PC-9 (cell line): ENCODE data around the gene POGZ. TPM values are rescaled to one million over a fixed set of nuclear protein-coding genes. Genes with fewer than 3 reads are reported as not detected.

Experiments used
- BruUV-seq: library from RNA; stranded (reverse); fragments of 400-500 nt; replicated peaks from 2 replicates; lab custom pipeline; 2021; lab: Mats Ljungman, UMichigan
- CTCF ChIA-PET: fragments of 300-600 bp; sonication (Branson Sonifier 250); formaldehyde crosslinking; loops from one replicate; lab custom pipeline; 2022; ENCODE audit warnings: antibody characterized with exemption; lab: Charles Lee
- POLR2A ChIA-PET: fragments of 300-600 bp; sonication (Branson Sonifier 250); formaldehyde crosslinking; loops from one replicate; lab custom pipeline; 2022; ENCODE audit warnings: antibody characterized with exemption; ENCODE audit not compliant: unreplicated experiment; lab: Charles Lee
- DNase-seq, 2 experiments: peaks; one replicate each; pipeline versions ENCODE4 v3.0.0 to v3.0.0-alpha.2; 2015 to 2022; ENCODE audit warnings: mixed read lengths in 1 of 2
- H2AFZ ChIP-seq: fragments of 200-600 bp; sonication (generic); 2 replicates; pipeline ENCODE4 v1.8.1; 2017; ENCODE audit warnings: antibody characterized with exemption
- H3F3A ChIP-seq: fragments of 200-600 bp; sonication (generic); 2 replicates; pipeline ENCODE4 v1.8.1; 2017; ENCODE audit warnings: antibody characterized with exemption, mild to moderate bottlenecking, low read depth; ENCODE audit not compliant: insufficient read depth
- H3K27ac ChIP-seq: fragments of 200-600 bp; sonication (generic); 2 replicates; pipeline ENCODE4 v1.6.1; 2016; ENCODE audit warnings: mixed run types
- H3K27me3 ChIP-seq: fragments of 200-600 bp; sonication (generic); 2 replicates; pipeline ENCODE4 v1.6.1; 2016; ENCODE audit warnings: low read depth, mixed run types; ENCODE audit not compliant: insufficient read depth
- H3K36me3 ChIP-seq: fragments of 200-600 bp; sonication (generic); 2 replicates; pipeline ENCODE4 v1.6.1; 2016; ENCODE audit warnings: low read depth, mixed run types
- H3K4me1 ChIP-seq: fragments of 200-600 bp; sonication (generic); replicated peaks from 2 replicates; pipeline ENCODE4 v1.6.1; 2016; ENCODE audit warnings: mixed run types; ENCODE audit not compliant: insufficient read depth
- H3K4me2 ChIP-seq: fragments of 200-600 bp; sonication (generic); 2 replicates; pipeline ENCODE4 v1.6.1; 2017; ENCODE audit warnings: mixed run types
- H3K4me3 ChIP-seq: fragments of 200-600 bp; sonication (generic); 2 replicates; pipeline ENCODE4 v1.6.1; 2016; ENCODE audit warnings: mixed run types
- H3K79me2 ChIP-seq: fragments of 200-600 bp; sonication (generic); 2 replicates; pipeline ENCODE4 v1.6.1; 2017; ENCODE audit warnings: low read depth, mixed run types
- H3K9me2 ChIP-seq: fragments of 200-600 bp; sonication (generic); 2 replicates; pipeline ENCODE4 v1.8.1; 2017; ENCODE audit warnings: mild to moderate bottlenecking; ENCODE audit not compliant: insufficient read depth
- H3K9me3 ChIP-seq: fragments of 200-600 bp; sonication (generic); 2 replicates; pipeline ENCODE4 v1.8.1; 2016; ENCODE audit warnings: low read depth; ENCODE audit not compliant: insufficient read depth
- H4K20me1 ChIP-seq: fragments of 200-600 bp; sonication (generic); 2 replicates; pipeline ENCODE4 v1.8.1; 2017; ENCODE audit not compliant: insufficient read depth
- EZH2 ChIP-seq: fragments of 200-600 bp; sonication (generic); IDR thresholded peaks from 2 replicates; pipeline ENCODE4 v1.8.0; 2017; ENCODE audit warnings: antibody characterized with exemption, low read depth
- intact Hi-C: fragments of 100-400 bp; cut with micrococcal nuclease; formaldehyde crosslinking; loops from one replicate; pipeline ENCODE4 v1.10.0; 2022; ENCODE audit not compliant: unreplicated experiment
- total RNA-seq: library from RNA; stranded (reverse); gene quantifications from 2 replicates; pipeline ENCODE4 v1.2.3, GENCODE V29; 2021
- TF ChIP-seq, protein P1 (sequence below): fragments of 200-600 bp; sonication (generic); conservative IDR thresholded peaks from 2 replicates; pipeline ENCODE4 v1.6.1; 2017; ENCODE audit warnings: mixed run types, antibody characterized with exemption, mild to moderate bottlenecking, moderate library complexity

Gene POGZ
- total RNA-seq, 1 experiment from 2014 or later: 71.0 TPM

- TF ChIP-seq, protein P1, sequence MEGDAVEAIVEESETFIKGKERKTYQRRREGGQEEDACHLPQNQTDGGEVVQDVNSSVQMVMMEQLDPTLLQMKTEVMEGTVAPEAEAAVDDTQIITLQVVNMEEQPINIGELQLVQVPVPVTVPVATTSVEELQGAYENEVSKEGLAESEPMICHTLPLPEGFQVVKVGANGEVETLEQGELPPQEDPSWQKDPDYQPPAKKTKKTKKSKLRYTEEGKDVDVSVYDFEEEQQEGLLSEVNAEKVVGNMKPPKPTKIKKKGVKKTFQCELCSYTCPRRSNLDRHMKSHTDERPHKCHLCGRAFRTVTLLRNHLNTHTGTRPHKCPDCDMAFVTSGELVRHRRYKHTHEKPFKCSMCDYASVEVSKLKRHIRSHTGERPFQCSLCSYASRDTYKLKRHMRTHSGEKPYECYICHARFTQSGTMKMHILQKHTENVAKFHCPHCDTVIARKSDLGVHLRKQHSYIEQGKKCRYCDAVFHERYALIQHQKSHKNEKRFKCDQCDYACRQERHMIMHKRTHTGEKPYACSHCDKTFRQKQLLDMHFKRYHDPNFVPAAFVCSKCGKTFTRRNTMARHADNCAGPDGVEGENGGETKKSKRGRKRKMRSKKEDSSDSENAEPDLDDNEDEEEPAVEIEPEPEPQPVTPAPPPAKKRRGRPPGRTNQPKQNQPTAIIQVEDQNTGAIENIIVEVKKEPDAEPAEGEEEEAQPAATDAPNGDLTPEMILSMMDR: no peak
- TF ChIP-seq EZH2: no peak
- intact Hi-C loops: no loop called here
- H3K79me2 ChIP-seq: no peaks in the 10 kb centered on the region
- BruUV-seq: no TSS peak
- no peak for DNase-seq
- H4K20me1 ChIP-seq: no peaks in the 10 kb centered on the region
- peaks cover 8% of the 10 kb centered on the region for H3K9me3 ChIP-seq
- H2AFZ ChIP-seq: no peak overlapping the region
- H3F3A ChIP-seq: no peaks in the 10 kb centered on the region
- no peaks in the 10 kb centered on the region for H3K27me3 ChIP-seq
- H3K27ac ChIP-seq: no peak overlapping the region
- no peak overlapping the region for H3K4me2 ChIP-seq
- CTCF ChIA-PET: no interaction called here
- H3K9me2 ChIP-seq: no peaks in the 10 kb centered on the region
- H3K36me3 ChIP-seq: no peaks in the 10 kb centered on the region
- H3K4me1 ChIP-seq: no peaks in the 10 kb centered on the region
- POLR2A ChIA-PET: no interaction called here
- H3K4me3 ChIP-seq: no peak overlapping the region
Observed at GRCh38 chr1:151362308-151363155, 96.8 kb downstream of the POGZ start.

DNA sequence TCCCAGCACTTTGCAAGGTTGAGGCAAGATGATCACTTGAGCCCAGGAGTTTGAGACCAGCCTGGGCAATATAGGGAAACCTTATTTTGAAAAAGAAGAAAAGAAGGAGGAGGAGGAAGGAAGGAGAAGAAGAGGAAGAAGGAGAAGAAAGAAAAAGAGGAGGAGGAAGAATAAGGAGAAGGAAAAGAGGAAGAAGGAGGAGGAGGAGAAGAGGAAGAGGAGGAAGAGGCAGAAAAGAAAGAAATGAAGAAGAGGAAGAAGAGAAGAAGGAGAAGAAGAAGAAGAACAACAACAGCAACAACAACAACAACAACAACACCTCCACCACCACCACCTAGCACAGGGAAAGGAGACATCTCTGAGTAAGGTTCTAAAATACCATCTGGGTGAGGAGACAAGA lies 97.4 kb downstream of the POGZ start:
- CTCF ChIA-PET: no interaction called here
- DNase-seq: no peak
- no peaks in the 10 kb centered on the region for H3K27me3 ChIP-seq
- H3K9me2 ChIP-seq: no peaks in the 10 kb centered on the region
- H3K36me3 ChIP-seq: no peaks in the 10 kb centered on the region
- no peak overlapping the region for H2AFZ ChIP-seq
- H3K4me3 ChIP-seq: no peak overlapping the region
- intact Hi-C loops: no loop called here
- no peaks in the 10 kb centered on the region for H3K79me2 ChIP-seq
- no peak overlapping the region for H3K4me2 ChIP-seq
- no peak overlapping the region for H3K27ac ChIP-seq
- H3F3A ChIP-seq: no peaks in the 10 kb centered on the region
- no peaks in the 10 kb centered on the region for H4K20me1 ChIP-seq
- peaks cover 8% of the 10 kb centered on the region for H3K9me3 ChIP-seq
- TF ChIP-seq, protein P1: no peak
- TF ChIP-seq EZH2: no peak
- H3K4me1 ChIP-seq: no peaks in the 10 kb centered on the region
- no TSS peak for BruUV-seq
- POLR2A ChIA-PET: no interaction called here

DNA sequence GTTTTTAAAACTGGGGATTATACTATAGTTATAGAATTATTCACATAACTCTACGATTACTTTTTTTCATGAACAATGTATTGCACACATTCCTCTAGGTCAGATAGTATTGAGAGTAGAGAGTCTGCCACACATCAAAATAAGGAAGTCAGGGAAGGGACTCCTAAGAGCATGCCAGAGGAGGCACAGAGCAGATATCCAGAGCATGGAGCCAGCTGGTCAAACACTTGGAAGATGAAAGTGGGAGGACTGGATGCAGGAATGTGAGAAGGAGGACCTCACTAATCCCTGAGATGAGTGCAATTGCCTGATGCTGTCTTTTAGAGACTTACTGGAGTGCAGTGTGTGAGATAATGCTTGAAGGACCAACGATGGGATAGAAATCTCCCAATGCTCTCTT lies 102.6 kb downstream of the POGZ start:
- Histone ChIP-seq H3F3A (no peaks in the 10 kb centered on the region), H4K20me1 (no peaks in the 10 kb centered on the region), H3K9me2 (no peaks in the 10 kb centered on the region), H3K4me3 (no peak overlapping the region), H3K79me2 (no peaks in the 10 kb centered on the region), H3K4me2 (no peak overlapping the region), H3K27ac (no peak overlapping the region), H3K27me3 (no peaks in the 10 kb centered on the region), H3K36me3 (no peaks in the 10 kb centered on the region), H3K9me3 (no peaks in the 10 kb centered on the region), H3K4me1 (no peaks in the 10 kb centered on the region), H2AFZ (no peak overlapping the region)
- ChIA-PET CTCF (interaction anchor here (1.0 kb wide), 1 partner anchor 25 kb away, joined by 3 read pairs; no protein-coding TSS in a partner anchor), POLR2A (interaction anchor here (0.6 kb wide), 3 partner anchors 25 to 483 kb away, joined by 3 to 6 read pairs (median 5); partner anchors contain the start of gene C2CD4D)
- no TSS peak for BruUV-seq
- DNase-seq: no peak
- TF ChIP-seq, protein P1: no peak
- intact Hi-C loops: no loop called here

Other genes starting within 250 kb of the POGZ start
- gene PSMD4, start 204.8 kb downstream of the POGZ start, total RNA-seq: 230 and 255 TPM in 2 replicates
- 26.6 and 28.7 TPM in 2 replicates for gene ZNF687, start 177.2 kb downstream of the POGZ start, total RNA-seq
- 40.0 and 44.3 TPM in 2 replicates for gene PI4KB, start 132.1 kb downstream of the POGZ start, total RNA-seq
- gene RFX5, start 112.2 kb downstream of the POGZ start, total RNA-seq: 73.6 and 75.7 TPM in 2 replicates
- 11.3 and 18.4 TPM in 2 replicates for gene SELENBP1, start 86.8 kb downstream of the POGZ start, total RNA-seq
- 334 and 345 TPM in 2 replicates for gene PSMB4, start 59.9 kb downstream of the POGZ start, total RNA-seq
- gene CGN, start 51.9 kb upstream of the POGZ start, total RNA-seq: 30.3 and 31.1 TPM in 2 replicates
- gene TUFT1, start 80.8 kb upstream of the POGZ start, total RNA-seq: 35.3 and 40.2 TPM in 2 replicates
- 24.6 and 40.1 TPM in 2 replicates for gene SNX27, start 152.6 kb upstream of the POGZ start, total RNA-seq